ENCODE measurements around the gene AKR1E2.

AKR1E2 gene

DNA sequence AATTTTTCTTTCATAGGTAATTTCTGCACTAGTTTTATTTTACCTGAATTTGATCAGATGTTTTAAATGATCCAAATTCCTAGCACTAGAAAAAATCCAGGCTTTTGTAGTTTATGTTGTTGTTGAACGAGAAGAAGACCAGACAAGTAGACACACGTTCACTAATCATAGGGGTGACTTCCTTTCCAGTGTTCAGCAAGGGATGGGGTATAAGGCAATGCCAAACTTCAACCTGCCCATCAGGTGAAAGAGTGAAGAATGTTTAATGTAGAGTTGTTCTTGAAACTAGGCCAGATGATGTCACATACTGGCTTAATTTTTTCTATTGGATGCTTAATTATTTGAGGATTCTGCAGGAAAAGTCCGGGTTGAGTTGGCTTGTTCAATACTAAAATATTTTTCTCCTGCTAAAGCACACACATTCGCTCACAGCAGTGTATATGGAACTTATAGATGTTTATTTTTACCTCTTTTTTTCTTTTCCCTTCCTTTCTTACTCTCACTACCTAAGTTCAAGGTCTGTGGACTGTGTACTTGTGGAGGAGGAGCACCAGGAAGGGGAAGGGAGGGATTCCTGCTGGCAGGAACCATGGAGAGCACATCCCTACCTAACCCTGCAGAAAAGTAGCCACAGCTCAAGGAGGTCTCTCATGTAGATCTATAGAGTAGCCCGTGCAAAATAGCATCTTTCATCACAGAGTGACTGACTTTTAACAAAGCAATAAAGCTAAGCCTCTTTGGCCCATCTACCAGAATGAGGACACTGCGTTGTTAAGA is 23.1 kb upstream of the AKR1E2 start:
- DNase-seq (ENCODE audit: insufficient read length, low spot score) = no peak
- TF ChIP-seq, protein P1, sequence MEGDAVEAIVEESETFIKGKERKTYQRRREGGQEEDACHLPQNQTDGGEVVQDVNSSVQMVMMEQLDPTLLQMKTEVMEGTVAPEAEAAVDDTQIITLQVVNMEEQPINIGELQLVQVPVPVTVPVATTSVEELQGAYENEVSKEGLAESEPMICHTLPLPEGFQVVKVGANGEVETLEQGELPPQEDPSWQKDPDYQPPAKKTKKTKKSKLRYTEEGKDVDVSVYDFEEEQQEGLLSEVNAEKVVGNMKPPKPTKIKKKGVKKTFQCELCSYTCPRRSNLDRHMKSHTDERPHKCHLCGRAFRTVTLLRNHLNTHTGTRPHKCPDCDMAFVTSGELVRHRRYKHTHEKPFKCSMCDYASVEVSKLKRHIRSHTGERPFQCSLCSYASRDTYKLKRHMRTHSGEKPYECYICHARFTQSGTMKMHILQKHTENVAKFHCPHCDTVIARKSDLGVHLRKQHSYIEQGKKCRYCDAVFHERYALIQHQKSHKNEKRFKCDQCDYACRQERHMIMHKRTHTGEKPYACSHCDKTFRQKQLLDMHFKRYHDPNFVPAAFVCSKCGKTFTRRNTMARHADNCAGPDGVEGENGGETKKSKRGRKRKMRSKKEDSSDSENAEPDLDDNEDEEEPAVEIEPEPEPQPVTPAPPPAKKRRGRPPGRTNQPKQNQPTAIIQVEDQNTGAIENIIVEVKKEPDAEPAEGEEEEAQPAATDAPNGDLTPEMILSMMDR (IDR thresholded peaks at IDR 0.05; ENCODE audit: insufficient read depth, missing control alignments) = no peak
- no peak for FAIRE-seq

DNA sequence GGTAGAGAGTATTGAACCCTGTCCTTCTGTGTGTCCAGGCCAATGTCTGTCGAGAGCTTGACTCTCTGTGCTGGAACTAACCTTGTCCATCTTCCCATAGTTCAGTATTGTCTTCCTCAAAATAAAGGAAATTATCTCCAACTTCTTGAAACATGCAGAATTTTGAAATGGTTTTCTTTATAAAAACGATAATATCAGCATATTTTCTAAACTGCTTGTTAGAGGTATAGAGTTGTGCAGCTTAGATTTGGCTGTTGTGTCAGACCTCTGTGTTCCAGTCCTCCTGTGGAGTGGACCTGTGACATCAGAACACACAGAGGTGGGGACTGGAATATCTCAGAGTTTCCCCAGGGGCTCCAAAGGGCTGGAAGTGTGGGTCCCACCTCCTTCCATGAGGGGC is 22.2 kb upstream of the AKR1E2 start:
- FAIRE-seq (no peak), DNase-seq (ENCODE audit: insufficient read length, low spot score) (no peak)
- TF ChIP-seq, protein P1 (IDR thresholded peaks at IDR 0.05; ENCODE audit: insufficient read depth, missing control alignments) = no peak

DNA sequence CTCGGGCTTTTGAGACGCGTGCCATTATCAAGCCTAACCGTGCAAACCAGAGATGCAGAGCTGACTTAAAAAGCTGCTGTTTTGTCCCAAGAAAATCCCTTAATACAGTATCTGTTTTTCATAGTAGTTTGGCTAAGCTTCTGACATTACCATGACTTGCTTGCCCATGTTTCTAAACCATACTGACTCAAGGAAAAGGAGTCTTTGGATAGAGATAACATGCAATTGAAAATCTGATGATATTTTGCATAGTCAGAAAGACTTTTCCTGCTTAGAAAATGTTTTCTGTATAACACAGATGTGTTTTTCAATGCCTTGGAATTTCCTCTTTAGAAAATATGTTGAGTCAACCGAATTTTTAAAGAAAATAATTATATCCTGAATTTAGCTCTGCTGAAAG is 21.5 kb upstream of the AKR1E2 start:
- DNase-seq (ENCODE audit: insufficient read length, low spot score) (no peak), FAIRE-seq (no peak)
- TF ChIP-seq, protein P1 (IDR thresholded peaks at IDR 0.05; ENCODE audit: insufficient read depth, missing control alignments) = no peak

DNA sequence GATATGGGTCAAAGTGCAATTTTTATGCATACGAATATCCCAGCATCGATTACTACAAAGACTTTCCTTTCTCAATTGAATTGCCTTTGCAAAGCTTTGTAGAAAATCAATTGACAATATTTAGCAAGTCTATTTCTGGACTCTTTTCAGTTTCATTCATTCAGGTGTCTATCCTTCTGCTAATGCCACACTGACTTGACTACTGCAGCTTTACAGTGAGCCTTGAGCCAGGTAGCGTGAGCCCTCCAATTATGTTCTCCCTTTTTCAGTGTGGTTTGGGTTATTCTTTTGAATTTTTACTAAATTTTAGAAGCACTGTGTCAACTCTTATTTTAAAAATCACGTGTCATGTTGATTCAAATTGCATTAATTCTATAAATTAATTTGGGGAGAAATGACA is 19.5 kb upstream of the AKR1E2 start:
- DNase-seq (ENCODE audit: insufficient read length, low spot score) = no peak
- TF ChIP-seq, protein P1 (IDR thresholded peaks at IDR 0.05; ENCODE audit: insufficient read depth, missing control alignments) = no peak

DNA sequence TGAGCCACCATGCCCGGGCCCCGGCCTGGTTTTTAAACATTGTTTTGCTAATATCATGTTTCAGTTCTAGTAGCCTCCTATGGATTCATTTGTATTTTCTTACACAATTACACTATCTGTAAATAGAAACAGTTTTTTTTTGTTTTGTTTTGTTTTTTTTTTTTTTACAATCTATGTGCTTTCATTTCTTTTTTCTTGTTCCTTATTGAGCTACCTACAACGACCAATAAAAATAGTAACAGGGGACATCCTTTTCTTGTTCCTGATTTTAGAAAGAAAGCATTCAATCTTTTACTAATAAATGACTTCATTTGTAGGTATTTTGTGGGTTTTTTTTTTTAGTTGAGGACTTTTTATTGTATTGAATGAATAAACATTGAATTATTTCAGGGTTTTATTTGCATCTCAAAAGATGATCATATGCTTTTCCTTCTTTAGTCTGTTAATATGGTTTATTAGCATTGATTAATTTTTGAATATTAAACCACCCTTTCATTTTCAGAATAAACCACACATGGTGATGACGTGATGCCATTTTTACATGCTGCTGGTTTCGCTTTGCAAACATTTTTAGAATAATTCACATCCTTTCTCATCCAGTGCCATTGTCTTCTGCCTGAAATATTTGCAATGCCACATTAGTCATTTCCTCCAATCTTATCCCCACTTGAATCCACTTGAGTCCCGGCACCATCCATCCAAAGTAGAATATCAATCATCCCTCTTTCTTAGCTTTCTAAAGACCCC is 18.1 kb upstream of the AKR1E2 start:
- TF ChIP-seq, protein P1 (IDR thresholded peaks at IDR 0.05; ENCODE audit: insufficient read depth, missing control alignments) = no peak
- no peak for DNase-seq (ENCODE audit: insufficient read length, low spot score)
- no peak for FAIRE-seq

More for the DNA sequence above, 19.5 kb upstream of the AKR1E2 start:
- FAIRE-seq = no peak

DNA sequence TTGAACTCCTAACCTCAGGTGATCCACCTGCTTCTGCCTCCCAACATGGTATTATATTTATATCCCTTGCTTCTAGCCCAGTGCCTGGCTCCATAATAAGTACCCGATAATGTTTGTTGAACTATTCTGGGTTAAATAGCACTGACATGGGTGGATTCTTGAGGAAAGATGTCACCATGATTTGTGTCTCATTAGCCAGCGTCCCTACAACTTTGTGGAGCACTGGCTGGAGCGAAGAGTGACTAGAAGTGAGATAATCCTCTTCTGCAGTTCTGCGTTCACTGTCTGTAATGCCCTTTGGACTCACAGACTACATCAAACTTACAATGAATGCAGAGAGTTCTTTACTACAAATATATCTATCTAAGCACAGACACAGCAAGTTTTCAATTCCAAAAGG is 16.9 kb upstream of the AKR1E2 start:
- DNase-seq (ENCODE audit: insufficient read length, low spot score) (no peak), FAIRE-seq (no peak)
- TF ChIP-seq, protein P1 (IDR thresholded peaks at IDR 0.05; ENCODE audit: insufficient read depth, missing control alignments) = no peak

DNA sequence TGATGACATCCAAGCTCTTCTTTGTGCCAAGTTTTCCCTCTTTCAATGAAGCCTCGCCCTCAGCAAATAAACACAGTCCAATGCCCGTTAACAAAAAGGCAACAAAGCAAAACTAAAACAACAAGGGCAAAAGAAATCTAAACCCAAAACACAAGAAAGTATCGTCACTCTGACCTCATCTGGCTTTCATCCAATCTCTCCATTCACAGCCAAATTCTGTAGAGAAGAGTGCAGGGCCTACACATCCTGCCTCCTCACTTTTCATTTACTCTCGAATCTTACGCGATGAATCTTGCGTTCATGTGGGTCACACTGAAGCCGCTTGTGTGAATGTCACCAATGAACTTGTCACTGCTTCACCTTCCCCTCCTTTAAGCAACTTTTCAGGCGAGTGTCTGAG is 15.9 kb upstream of the AKR1E2 start:
- DNase-seq (ENCODE audit: insufficient read length, low spot score) (no peak), FAIRE-seq (no peak)
- TF ChIP-seq, protein P1 (IDR thresholded peaks at IDR 0.05; ENCODE audit: insufficient read depth, missing control alignments) = no peak
